Measurements from ENCODE around the gene ALG3. TPM values are rescaled to one million over a fixed set of nuclear protein-coding genes. Genes with fewer than 3 reads are reported as not detected.

The ALG3 gene
- total and polyA plus RNA-seq, 2 experiments from 2014 or later = 76.9 to 109 TPM

DNA sequence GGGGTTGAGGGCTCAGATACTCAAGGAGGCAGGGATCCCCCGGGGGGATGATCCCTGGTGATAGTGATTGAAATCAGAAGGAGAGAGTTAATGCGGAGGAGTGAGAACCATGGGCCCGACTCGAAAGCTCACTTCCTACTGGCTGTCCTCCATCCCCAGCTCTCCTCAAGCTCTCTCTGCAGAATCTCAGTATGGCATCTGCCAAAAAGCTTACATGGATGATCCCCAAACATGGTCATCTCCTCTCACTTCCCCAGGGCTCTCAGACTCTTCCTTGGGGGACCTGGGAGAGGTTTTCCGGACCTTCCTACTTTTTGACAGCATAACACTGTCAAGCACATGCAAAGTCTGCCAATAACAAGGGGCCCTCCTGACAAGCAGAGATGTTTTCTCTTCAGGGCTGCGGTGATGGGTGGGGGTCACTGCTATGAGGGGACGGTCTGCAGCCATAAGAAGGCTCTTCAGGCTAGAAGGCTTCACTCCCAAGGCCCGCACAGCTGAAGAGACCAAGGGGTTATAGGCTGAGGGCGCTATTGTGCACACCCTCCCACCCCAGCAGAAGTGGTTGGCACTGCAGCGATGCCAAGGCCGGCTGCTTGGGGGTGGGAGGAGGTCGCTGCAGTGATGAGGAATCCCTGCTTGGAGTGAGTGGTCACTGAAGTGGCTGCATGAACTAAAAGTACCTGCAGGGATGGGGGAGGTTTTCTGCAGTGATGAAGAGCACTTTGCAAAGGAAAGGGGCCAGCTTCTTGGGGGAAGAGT is 20.2 kb downstream of the ALG3 start:
- peak overlapping the region; percentile 90 for H3K4me2 ChIP-seq
- DNase-seq (ENCODE audit: low spot score) = no peak

DNA sequence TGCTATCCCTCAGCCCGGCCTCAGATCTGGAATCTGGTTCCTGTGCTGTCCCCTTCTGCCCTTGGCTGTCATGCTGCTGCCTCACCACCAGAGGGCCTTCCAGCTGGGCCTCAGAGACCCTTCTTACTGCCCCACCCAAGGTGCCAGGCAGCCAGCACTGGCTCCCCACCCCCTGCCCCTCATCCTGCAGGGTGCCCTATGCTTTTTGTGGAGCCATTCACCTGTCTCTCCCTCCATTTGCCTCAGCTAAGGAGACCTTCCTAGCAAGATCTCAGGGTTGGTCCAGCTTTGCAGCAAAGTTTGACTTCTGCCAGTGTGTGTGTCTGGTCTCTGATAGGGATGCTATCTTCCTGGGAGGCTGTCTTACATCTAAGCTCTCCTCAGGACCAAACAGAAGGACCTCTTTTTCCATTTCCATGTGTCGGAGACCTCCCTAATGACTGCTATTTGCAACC is 21.3 kb downstream of the ALG3 start:
- Histone ChIP-seq H3K4me1 (ENCODE audit: insufficient read depth) (no peaks in the 10 kb centered on the region), H3K36me3 (ENCODE audit: insufficient read depth) (no peaks in the 10 kb centered on the region), H3K27ac (ENCODE audit: low read depth) (no peak overlapping the region), H2AFZ (no peak overlapping the region), H3K4me3 (no peak overlapping the region), H4K20me1 (replicated peaks; ENCODE audit: insufficient read depth) (0 out of 2 replicates have a peak, but pooled peaks cover 6% of the 10 kb centered on the region), H3F3A (replicated peaks; ENCODE audit: low read depth) (no peaks in the 10 kb centered on the region), H3K27me3 (ENCODE audit: insufficient read depth) (peaks cover 66% of the 10 kb centered on the region), H3K9me2 (ENCODE audit: insufficient read depth) (no peaks in the 10 kb centered on the region), H3K79me2 (replicated peaks; ENCODE audit: insufficient read depth) (no peaks in the 10 kb centered on the region), H3K4me2 (no peak overlapping the region)
- Mint-ChIP-seq H3K9me3 (no peaks in the 10 kb centered on the region), H3K4me1 (peaks cover 5% of the 10 kb centered on the region), H3K36me3 (ENCODE audit: low read depth) (no peaks in the 10 kb centered on the region; the same call in 2 of the 3 replicates), H3K4me3 (no peak overlapping the region), H3K27me3 (ENCODE audit: insufficient read depth, low read depth, poor library complexity) (peaks cover 46% of the 10 kb centered on the region), H3K27ac (no peak overlapping the region)
- no peak for TF ChIP-seq STAT1 (IDR thresholded peaks at IDR 0.05; ENCODE audit: unreplicated experiment)
- peak; percentile 82 to 91 for TF ChIP-seq CTCF (conservative IDR thresholded peaks at IDR 0.05; ENCODE audit: low read depth in 2 of 2)
- DNase-seq (ENCODE audit: low spot score) = peak; percentile 72
- ATAC-seq = peak; percentile 42

More for the DNA sequence above, 20.2 kb downstream of the ALG3 start:
- H3K36me3 Mint-ChIP-seq (ENCODE audit: low read depth) = no peaks in the 10 kb centered on the region; the same call in 2 of the 3 replicates
- H3K4me3 Mint-ChIP-seq = peak overlapping the region; percentile 63
- H3K27me3 Mint-ChIP-seq (ENCODE audit: insufficient read depth, low read depth, poor library complexity) = peaks cover 53% of the 10 kb centered on the region
- Histone ChIP-seq H3K9me2 (ENCODE audit: insufficient read depth) (no peaks in the 10 kb centered on the region), H3K36me3 (ENCODE audit: insufficient read depth) (no peaks in the 10 kb centered on the region), H4K20me1 (replicated peaks; ENCODE audit: insufficient read depth) (0 out of 2 replicates have a peak, but pooled peaks cover 6% of the 10 kb centered on the region), H3F3A (replicated peaks; ENCODE audit: low read depth) (no peaks in the 10 kb centered on the region), H3K4me1 (ENCODE audit: insufficient read depth) (no peaks in the 10 kb centered on the region), H3K27ac (ENCODE audit: low read depth) (no peak overlapping the region), H2AFZ (no peak overlapping the region; the same call in 1 of the 2 replicates), H3K4me3 (peak overlapping the region; percentile 63), H3K79me2 (replicated peaks; ENCODE audit: insufficient read depth) (no peaks in the 10 kb centered on the region), H3K27me3 (ENCODE audit: insufficient read depth) (peaks cover 76% of the 10 kb centered on the region)
- TF ChIP-seq EZH2phosphoT487 (IDR thresholded peaks at IDR 0.05; ENCODE audit: unreplicated experiment) = no peak
- TF ChIP-seq EZH2 (IDR thresholded peaks at IDR 0.05; ENCODE audit: low read depth, unreplicated experiment) = no peak
- TF ChIP-seq CREB1 (CRISPR knock-in tag; IDR thresholded peaks at IDR 0.05; ENCODE audit: low read depth) = no peak
- TF ChIP-seq JUNB (IDR thresholded peaks at IDR 0.05; ENCODE audit: unreplicated experiment) = no peak
- no peak; a peak in 1 of 4 replicates for TF ChIP-seq CTCF (conservative IDR thresholded peaks at IDR 0.05; ENCODE audit: low read depth in 2 of 2)
- no peak for TF ChIP-seq ETS1 (IDR thresholded peaks at IDR 0.05)
- no peak for TF ChIP-seq ZNF331 (CRISPR knock-in tag; IDR thresholded peaks at IDR 0.05; ENCODE audit: low read depth)
- ATAC-seq = no peak
- H3K9me3 Mint-ChIP-seq = no peaks in the 10 kb centered on the region; the same call in 2 of the 3 replicates
- no peak overlapping the region for H3K27ac Mint-ChIP-seq
- peaks cover 5% of the 10 kb centered on the region for H3K4me1 Mint-ChIP-seq

Measured in GM23338 (cell line).